K562 (cell line): Measurements from ENCODE around the gene AP4E1. TPM values are rescaled to one million over a fixed set of nuclear protein-coding genes. Genes with fewer than 3 reads are reported as not detected.

Experiments used
- CREB1 ChIP-seq, 2 experiments: sonication (generic) in 1 of 2; formaldehyde crosslinking in 1 of 2; IDR thresholded peaks; 2 replicates each; pipeline versions ENCODE4 v1.6.1 to v1.8.0; 2012 to 2022; ENCODE audit warnings: inconsistent platforms in 1 of 2, mild to moderate bottlenecking in 1 of 2, missing genetic modification reagents in 1 of 2, moderate library complexity in 1 of 2
- MEF2A ChIP-seq: IDR thresholded peaks from 2 replicates; pipeline ENCODE4 v1.6.1; 2011; ENCODE audit warnings: low read depth, mild to moderate bottlenecking, low read length, moderate library complexity; ENCODE audit not compliant: control insufficient read depth
- ZNF384 ChIP-seq: IDR thresholded peaks from 2 replicates; pipeline ENCODE4 v1.6.1; 2012; ENCODE audit warnings: low read depth, low read length, improper control_type of control experiment
- polyA plus RNA-seq, 8 experiments: library from polyadenylated mRNA; depleted of rRNA in 4 of 8; stranded (reverse) in 5 of 8; unstranded in 3 of 8; fragments of >200 nt; fragmentation: Nextera tagmentation in 2 of 8; fragmentation: Illumina TruSeq in 1 of 8; extraction: Ambion mirVana in 2 of 8; extraction: Trizol in 1 of 8; gene quantifications; 2 replicates each; pipeline versions ENCODE4 v1.2.1 to v1.2.3, GENCODE V29; 2011 to 2014; ENCODE audit warnings: inconsistent platforms in 1 of 8, missing spikeins in 1 of 8
- total RNA-seq, 7 experiments: library from RNA; depleted of rRNA in 6 of 7; stranded (reverse); fragments of >200 nt in 6 of 7; fragmentation: Illumina TruSeq in 2 of 7; extraction: Trizol in 2 of 7; gene quantifications; 2 replicates each; pipeline versions ENCODE4 v1.2.1 to v1.2.3, GENCODE V29; 2011 to 2021; ENCODE audit warnings: low replicate concordance in 1 of 7
- TF ChIP-seq, protein P1 (sequence below): fragments of 250-450 bp; sonication (Bioruptor Pico); IDR thresholded peaks from 2 replicates; pipeline ENCODE4 v1.4.0; 2020; ENCODE audit warnings: mild to moderate bottlenecking, moderate library complexity
- TF ChIP-seq, protein P2 (sequence below): fragments of 450-650 bp; IDR thresholded peaks from 2 replicates; pipeline ENCODE4 v1.6.1; 2016
- TF ChIP-seq, protein P3 (sequence below), 2 experiments: IDR thresholded peaks in 1 of 2; conservative IDR thresholded peaks in 1 of 2; 2 replicates each; pipeline ENCODE4 v1.6.1; 2016; ENCODE audit warnings: low read depth in 2 of 2, mild to moderate bottlenecking in 1 of 2, missing compliant biosample characterization in 1 of 2, missing genetic modification characterization in 1 of 2, moderate library complexity in 1 of 2

Gene AP4E1
- total and polyA plus RNA-seq, 9 of the 15 experiments (the other 6 are each of a cell fraction or from before 2014, with no cell fraction given) = 1.3 to 11.5 (median 4.4) TPM

DNA sequence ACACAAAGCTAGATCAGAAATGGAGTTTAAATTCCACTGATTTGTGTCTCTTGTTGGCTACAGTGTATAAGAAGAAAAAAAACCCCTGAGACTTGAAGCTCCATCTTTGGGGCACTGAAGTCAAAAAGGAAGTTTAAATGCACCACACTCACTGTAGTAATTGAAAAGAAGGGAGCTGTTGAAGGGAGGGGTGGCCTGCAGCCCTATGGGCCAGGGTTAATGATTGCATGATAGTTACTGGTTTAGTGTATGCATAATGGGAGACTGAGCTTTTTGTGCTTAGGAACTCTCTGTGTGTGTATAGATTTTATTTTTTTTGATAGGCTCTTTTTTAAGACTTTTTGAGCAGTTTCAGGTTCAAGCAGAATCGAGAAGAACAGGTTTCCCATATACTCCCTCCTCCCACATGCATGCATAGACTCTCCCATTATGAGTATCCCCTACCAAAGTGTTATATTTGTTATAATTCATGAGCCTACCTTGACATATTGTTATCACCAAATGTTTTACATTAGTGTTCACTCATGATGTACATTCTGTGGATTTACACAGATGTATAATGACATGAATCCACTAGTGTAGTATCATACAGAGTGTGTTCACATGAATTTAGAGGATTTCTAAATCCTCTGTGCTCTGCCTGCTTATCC lies 98.0 kb downstream of the AP4E1 start (continued):
- TF ChIP-seq, protein P1, sequence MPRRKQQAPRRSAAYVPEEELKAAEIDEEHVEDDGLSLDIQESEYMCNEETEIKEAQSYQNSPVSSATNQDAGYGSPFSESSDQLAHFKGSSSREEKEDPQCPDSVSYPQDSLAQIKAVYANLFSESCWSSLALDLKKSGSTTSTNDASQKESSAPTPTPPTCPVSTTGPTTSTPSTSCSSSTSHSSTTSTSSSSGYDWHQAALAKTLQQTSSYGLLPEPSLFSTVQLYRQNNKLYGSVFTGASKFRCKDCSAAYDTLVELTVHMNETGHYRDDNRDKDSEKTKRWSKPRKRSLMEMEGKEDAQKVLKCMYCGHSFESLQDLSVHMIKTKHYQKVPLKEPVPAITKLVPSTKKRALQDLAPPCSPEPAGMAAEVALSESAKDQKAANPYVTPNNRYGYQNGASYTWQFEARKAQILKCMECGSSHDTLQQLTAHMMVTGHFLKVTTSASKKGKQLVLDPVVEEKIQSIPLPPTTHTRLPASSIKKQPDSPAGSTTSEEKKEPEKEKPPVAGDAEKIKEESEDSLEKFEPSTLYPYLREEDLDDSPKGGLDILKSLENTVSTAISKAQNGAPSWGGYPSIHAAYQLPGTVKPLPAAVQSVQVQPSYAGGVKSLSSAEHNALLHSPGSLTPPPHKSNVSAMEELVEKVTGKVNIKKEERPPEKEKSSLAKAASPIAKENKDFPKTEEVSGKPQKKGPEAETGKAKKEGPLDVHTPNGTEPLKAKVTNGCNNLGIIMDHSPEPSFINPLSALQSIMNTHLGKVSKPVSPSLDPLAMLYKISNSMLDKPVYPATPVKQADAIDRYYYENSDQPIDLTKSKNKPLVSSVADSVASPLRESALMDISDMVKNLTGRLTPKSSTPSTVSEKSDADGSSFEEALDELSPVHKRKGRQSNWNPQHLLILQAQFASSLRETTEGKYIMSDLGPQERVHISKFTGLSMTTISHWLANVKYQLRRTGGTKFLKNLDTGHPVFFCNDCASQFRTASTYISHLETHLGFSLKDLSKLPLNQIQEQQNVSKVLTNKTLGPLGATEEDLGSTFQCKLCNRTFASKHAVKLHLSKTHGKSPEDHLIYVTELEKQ = no peak
- TF ChIP-seq MEF2A = no peak
- TF ChIP-seq ZNF384 = no peak
- TF ChIP-seq, protein P2, sequence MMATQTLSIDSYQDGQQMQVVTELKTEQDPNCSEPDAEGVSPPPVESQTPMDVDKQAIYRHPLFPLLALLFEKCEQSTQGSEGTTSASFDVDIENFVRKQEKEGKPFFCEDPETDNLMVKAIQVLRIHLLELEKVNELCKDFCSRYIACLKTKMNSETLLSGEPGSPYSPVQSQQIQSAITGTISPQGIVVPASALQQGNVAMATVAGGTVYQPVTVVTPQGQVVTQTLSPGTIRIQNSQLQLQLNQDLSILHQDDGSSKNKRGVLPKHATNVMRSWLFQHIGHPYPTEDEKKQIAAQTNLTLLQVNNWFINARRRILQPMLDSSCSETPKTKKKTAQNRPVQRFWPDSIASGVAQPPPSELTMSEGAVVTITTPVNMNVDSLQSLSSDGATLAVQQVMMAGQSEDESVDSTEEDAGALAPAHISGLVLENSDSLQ = no peak
- TF ChIP-seq CREB1 (IDR thresholded peaks at IDR 0.05) = no peak
- no peak for TF ChIP-seq CREB1 (CRISPR knock-in tag; IDR thresholded peaks at IDR 0.05)
- TF ChIP-seq, protein P3, sequence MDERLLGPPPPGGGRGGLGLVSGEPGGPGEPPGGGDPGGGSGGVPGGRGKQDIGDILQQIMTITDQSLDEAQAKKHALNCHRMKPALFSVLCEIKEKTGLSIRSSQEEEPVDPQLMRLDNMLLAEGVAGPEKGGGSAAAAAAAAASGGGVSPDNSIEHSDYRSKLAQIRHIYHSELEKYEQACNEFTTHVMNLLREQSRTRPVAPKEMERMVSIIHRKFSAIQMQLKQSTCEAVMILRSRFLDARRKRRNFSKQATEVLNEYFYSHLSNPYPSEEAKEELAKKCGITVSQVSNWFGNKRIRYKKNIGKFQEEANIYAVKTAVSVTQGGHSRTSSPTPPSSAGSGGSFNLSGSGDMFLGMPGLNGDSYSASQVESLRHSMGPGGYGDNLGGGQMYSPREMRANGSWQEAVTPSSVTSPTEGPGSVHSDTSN (CRISPR knock-in tag; IDR thresholded peaks at IDR 0.05; ENCODE audit: low read depth) = no peak
- TF ChIP-seq, protein P3 (tag; conservative IDR thresholded peaks at IDR 0.05; ENCODE audit: low read depth) = no peak
